HCT116 (cell line): Measurements from ENCODE around the gene DCTN5. TPM values are rescaled to one million over a fixed set of nuclear protein-coding genes. Genes with fewer than 3 reads are reported as not detected.

Source experiments
- ATAC-seq: fragments of 200-7000 bp; cut with Tn5 transposase; 2 replicates; pipeline ENCODE4 v1.9.1; 2020; ENCODE audit warnings: mild to moderate bottlenecking, moderate library complexity
- BruUV-seq: library from RNA; stranded (reverse); fragments of 400-500 nt; replicated peaks from 2 replicates; lab custom pipeline; 2021; lab: Mats Ljungman, UMichigan
- CTCF ChIA-PET: fragments of 300-600 bp; sonication (Branson Sonifier 250); formaldehyde crosslinking; loops from one replicate; lab custom pipeline; 2021; ENCODE audit warnings: antibody characterized with exemption; lab: Charles Lee
- POLR2A ChIA-PET: fragments of 300-600, 350-600 bp; sonication (Branson Sonifier 250); formaldehyde crosslinking; loops from one replicate; lab custom pipeline; 2021; ENCODE audit warnings: antibody characterized with exemption; lab: Charles Lee
- RAD21 ChIA-PET, 2 experiments: fragments of 300-600 bp; sonication (Branson Sonifier 250); formaldehyde crosslinking; loops; one replicate each; lab custom pipeline; 2023; ENCODE audit warnings: low total read pairs in 2 of 2; ENCODE audit not compliant: uncharacterized antibody in 2 of 2, unreplicated experiment in 2 of 2, low non-redundant PET in 1 of 2; lab: Charles Lee
- DNase-seq: peaks from one replicate; pipeline ENCODE4 v3.0.0-alpha.2; 2010; ENCODE audit warnings: low read depth, low spot score
- H2AFZ ChIP-seq: fragments of 200-600 bp; shearing (Covaris generic), sonication (generic); 2 replicates; pipeline ENCODE4 v1.6.1; 2017; ENCODE audit warnings: low read depth, mixed run types, mixed read lengths, antibody characterized with exemption, low read length; ENCODE audit not compliant: poor library complexity, severe bottlenecking
- H3K27ac ChIP-seq: 2 replicates; pipeline ENCODE4 v1.5.1; 2012; ENCODE audit warnings: low read depth, low read length
- H3K27me3 ChIP-seq: fragments of 200-600 bp; sonication (generic); 2 replicates; pipeline ENCODE4 v1.6.1; 2016; ENCODE audit warnings: mixed run types, low read length, mixed read lengths; ENCODE audit not compliant: insufficient read depth
- H3K36me3 ChIP-seq, 2 experiments: fragments of 200-500 bp in 1 of 2; fragments of 200-600 bp in 1 of 2; sonication (Bioruptor generic) in 1 of 2; sonication (generic) in 1 of 2; 2 replicates each; pipeline versions ENCODE4 v1.5.1 to v1.6.1; 2014 to 2016; ENCODE audit warnings: low read length in 2 of 2, inconsistent platforms in 1 of 2, mixed read lengths in 1 of 2, mixed run types in 1 of 2; ENCODE audit not compliant: insufficient read depth in 2 of 2, control insufficient read depth in 1 of 2
- H3K4me1 ChIP-seq, 2 experiments: fragments of 200-600 bp in 1 of 2; sonication (generic) in 1 of 2; 2 replicates each; pipeline versions ENCODE4 v1.5.1 to v1.6.1; 2012 to 2017; ENCODE audit warnings: low read length in 2 of 2, inconsistent platforms in 1 of 2, mild to moderate bottlenecking in 1 of 2, mixed read lengths in 1 of 2, mixed run types in 1 of 2, moderate library complexity in 1 of 2; ENCODE audit not compliant: insufficient read depth in 2 of 2, control insufficient read depth in 1 of 2
- H3K4me2 ChIP-seq: fragments of 200-600 bp; sonication (generic); 2 replicates; pipeline ENCODE4 v1.6.1; 2017; ENCODE audit warnings: mixed run types, low read length, mixed read lengths
- H3K4me3 ChIP-seq, 2 experiments: fragments of 200-600 bp in 1 of 2; sonication (generic) in 1 of 2; replicated peaks in 1 of 2; 2 replicates each; pipeline ENCODE4 v1.5.1; 2011 to 2016; ENCODE audit warnings: low read length in 2 of 2, control low read depth in 1 of 2, low read depth in 1 of 2, mild to moderate bottlenecking in 1 of 2, mixed read lengths in 1 of 2, mixed run types in 1 of 2
- H3K79me2 ChIP-seq: fragments of 200-600 bp; sonication (generic); 2 replicates; pipeline ENCODE4 v1.6.1; 2017; ENCODE audit warnings: mild to moderate bottlenecking, mixed run types, low read length, moderate library complexity, mixed read lengths; ENCODE audit not compliant: insufficient read depth
- H3K9ac ChIP-seq: fragments of 200-600 bp; sonication (generic); 2 replicates; pipeline ENCODE4 v1.6.1; 2016; ENCODE audit warnings: low read length, mixed read lengths
- H3K9me2 ChIP-seq: fragments of 200-600 bp; sonication (generic), shearing (Covaris generic); 2 replicates; pipeline ENCODE4 v1.6.1; 2017; ENCODE audit warnings: mixed run types, mild to moderate bottlenecking, moderate library complexity; ENCODE audit not compliant: insufficient read depth
- H3K9me3 ChIP-seq, 2 experiments: fragments of 200-500 bp in 1 of 2; fragments of 200-600 bp in 1 of 2; sonication (Bioruptor generic) in 1 of 2; sonication (generic) in 1 of 2; 2 replicates each; pipeline ENCODE4 v1.6.1; 2014 to 2017; ENCODE audit warnings: low read length in 2 of 2, mixed read lengths in 2 of 2, inconsistent platforms in 1 of 2, low read depth in 1 of 2, mild to moderate bottlenecking in 1 of 2, mixed run types in 1 of 2, moderate library complexity in 1 of 2; ENCODE audit not compliant: control insufficient read depth in 1 of 2, insufficient read depth in 1 of 2
- H4K20me1 ChIP-seq: fragments of 200-600 bp; sonication (generic), shearing (Covaris generic); 2 replicates; pipeline ENCODE4 v1.6.1; 2017; ENCODE audit warnings: mixed run types, mild to moderate bottlenecking, moderate library complexity; ENCODE audit not compliant: insufficient read depth
- CEBPB ChIP-seq: IDR thresholded peaks from 2 replicates; pipeline ENCODE4 v1.6.1; 2012; ENCODE audit warnings: low read depth
- EGR1 ChIP-seq: IDR thresholded peaks from 2 replicates; pipeline ENCODE4 v1.6.1; 2012; ENCODE audit warnings: low read depth
- JUND ChIP-seq: IDR thresholded peaks from 2 replicates; pipeline ENCODE4 v1.6.1; 2012
- RAD21 ChIP-seq: IDR thresholded peaks from 2 replicates; pipeline ENCODE4 v1.6.1; 2012; ENCODE audit warnings: low read depth, mild to moderate bottlenecking
- SIN3A ChIP-seq: IDR thresholded peaks from 2 replicates; pipeline ENCODE4 v1.6.1; 2012; ENCODE audit warnings: low read depth
- ZFX ChIP-seq: fragments of 450-650 bp; IDR thresholded peaks from 2 replicates; pipeline ENCODE4 v1.6.1; 2017
- ZNF274 ChIP-seq: fragments of 200-500 bp; sonication (Bioruptor generic); IDR thresholded peaks from 2 replicates; pipeline ENCODE4 v1.6.1; 2014; ENCODE audit warnings: mild to moderate bottlenecking, low read depth, low read length, inconsistent platforms
- intact Hi-C: fragments of 100-400 bp; cut with micrococcal nuclease; formaldehyde crosslinking; loops from 2 replicates; pipeline ENCODE4 v1.10.0; 2022
- total RNA-seq: library from RNA; stranded (reverse); gene quantifications from one replicate; pipeline ENCODE4 v1.2.1, GENCODE V29; 2021; ENCODE audit not compliant: unreplicated experiment

DCTN5 gene
- total RNA-seq, 1 experiment from 2014 or later: 42.9 TPM

- Histone ChIP-seq H3K79me2 (no peaks in the 10 kb centered on the region; the same call in 1 of the 2 replicates), H3K27me3 (no peaks in the 10 kb centered on the region), H3K36me3 (peaks cover 16 to 45% of the 10 kb centered on the region in 2 experiments), H3K4me3 (no peak overlapping the region), H3K9me2 (no peaks in the 10 kb centered on the region), H2AFZ (no peak overlapping the region), H3K4me1 (no peaks in the 10 kb centered on the region), H3K4me2 (no peak overlapping the region), H4K20me1 (no peaks in the 10 kb centered on the region), H3K9ac (no peak overlapping the region), H3K9me3 (no peaks in the 10 kb centered on the region), H3K27ac (no peak overlapping the region)
- CTCF ChIA-PET: no interaction called here
- POLR2A ChIA-PET: no interaction called here
- no TSS peak for BruUV-seq
- ATAC-seq: no peak
- TF ChIP-seq ZNF274 (no peak), CEBPB (no peak), SIN3A (no peak), EGR1 (no peak)
- no peak for DNase-seq
- intact Hi-C loops: no loop called here
- RAD21 ChIA-PET: no interaction called here
These were observed 22.7 kb downstream of the DCTN5 start for GRCh38 chr16:23663918-23664317.

GRCh38 chr16:23666571-23667354, 25.5 kb downstream of the DCTN5 start:
- POLR2A ChIA-PET: no interaction called here
- Histone ChIP-seq H4K20me1 (no peaks in the 10 kb centered on the region), H3K4me2 (no peak overlapping the region), H3K9ac (no peak overlapping the region), H2AFZ (no peak overlapping the region), H3K27ac (no peak overlapping the region), H3K36me3 (peaks cover 4 to 26% of the 10 kb centered on the region in 2 experiments; a peak in 3 of 4 replicates), H3K79me2 (no peaks in the 10 kb centered on the region), H3K27me3 (no peaks in the 10 kb centered on the region), H3K4me3 (no peak overlapping the region), H3K9me3 (no peaks in the 10 kb centered on the region), H3K9me2 (no peaks in the 10 kb centered on the region), H3K4me1 (no peaks in the 10 kb centered on the region)
- no TSS peak for BruUV-seq
- DNase-seq (no peak), ATAC-seq (no peak)
- intact Hi-C loops: no loop called here
- RAD21 ChIA-PET: no interaction called here
- CTCF ChIA-PET: interaction anchor here (0.6 kb wide), 1 partner anchor 430 kb away, joined by 3 read pairs; no protein-coding TSS in a partner anchor
- TF ChIP-seq JUND (no peak), RAD21 (no peak), ZFX (no peak)
